ENCODE measurements around the gene EYS.

The EYS gene

GRCh38 chr6:64696053-64696452 is 1011.0 kb downstream of the EYS start:
- no peak for DNase-seq

GRCh38 chr6:64694356-64694755 is 1012.7 kb downstream of the EYS start:
- no peak for DNase-seq

- no peak for DNase-seq
Measured at GRCh38 chr6:64691064-64691463, 1016.0 kb downstream of the EYS start.

GRCh38 chr6:64685401-64685800 is 1021.6 kb downstream of the EYS start:
- no peak for DNase-seq

GRCh38 chr6:64683682-64684081 is 1023.3 kb downstream of the EYS start:
- DNase-seq, result no peak

- no peak for DNase-seq
Measured at GRCh38 chr6:64681416-64682160, 1025.4 kb downstream of the EYS start.

- DNase-seq, result no peak
Measured at GRCh38 chr6:64680446-64680845, 1026.6 kb downstream of the EYS start.

GRCh38 chr6:64679416-64679815 is 1027.6 kb downstream of the EYS start:
- no peak for DNase-seq

- DNase-seq, result no peak
Measured at GRCh38 chr6:64672651-64673050, 1034.4 kb downstream of the EYS start.

GRCh38 chr6:64672131-64672530 is 1034.9 kb downstream of the EYS start:
- DNase-seq, result no peak

- no peak for DNase-seq
Measured at GRCh38 chr6:64665137-64665536, 1041.9 kb downstream of the EYS start.

GRCh38 chr6:64664480-64664879 is 1042.5 kb downstream of the EYS start:
- no peak for DNase-seq

GRCh38 chr6:64644024-64644423 is 1063.0 kb downstream of the EYS start:
- no peak for DNase-seq

GRCh38 chr6:64630901-64631300 is 1076.1 kb downstream of the EYS start:
- no peak for DNase-seq

GRCh38 chr6:64622944-64623343 is 1084.1 kb downstream of the EYS start:
- DNase-seq, result no peak

GRCh38 chr6:64602993-64603392 is 1104.0 kb downstream of the EYS start:
- DNase-seq, result no peak

GRCh38 chr6:64591676-64592036 is 1115.4 kb downstream of the EYS start:
- DNase-seq, result no peak

- no peak for DNase-seq
Measured at GRCh38 chr6:64590965-64591675, 1115.9 kb downstream of the EYS start.

GRCh38 chr6:64589961-64590360 is 1117.1 kb downstream of the EYS start:
- DNase-seq, result no peak

GRCh38 chr6:64580346-64580745 is 1126.7 kb downstream of the EYS start:
- DNase-seq, result no peak

- no peak for DNase-seq
Measured at GRCh38 chr6:64553249-64553786, 1153.7 kb downstream of the EYS start.

- DNase-seq, result no peak
Measured at GRCh38 chr6:64547594-64548268, 1159.3 kb downstream of the EYS start.

- no peak for DNase-seq
Measured at GRCh38 chr6:64539917-64540316, 1167.1 kb downstream of the EYS start.

- no peak for DNase-seq
Measured at GRCh38 chr6:64538722-64539121, 1168.3 kb downstream of the EYS start.

Data from stimulated activated CD4-positive, alpha-beta T cell treated with anti-CD3 and anti-CD28 coated beads, Interleukin-4, amount 100 ng/mL, for 1 hour (primary cell).